Measurements from ENCODE around the gene HSD17B4. TPM values are rescaled to one million over a fixed set of nuclear protein-coding genes. Genes with fewer than 3 reads are reported as not detected.

The HSD17B4 gene
- total and polyA plus RNA-seq, 2 of the 13 experiments (the other 11 are each of a cell fraction or from before 2014, with no cell fraction given): 178 to 399 TPM

DNA sequence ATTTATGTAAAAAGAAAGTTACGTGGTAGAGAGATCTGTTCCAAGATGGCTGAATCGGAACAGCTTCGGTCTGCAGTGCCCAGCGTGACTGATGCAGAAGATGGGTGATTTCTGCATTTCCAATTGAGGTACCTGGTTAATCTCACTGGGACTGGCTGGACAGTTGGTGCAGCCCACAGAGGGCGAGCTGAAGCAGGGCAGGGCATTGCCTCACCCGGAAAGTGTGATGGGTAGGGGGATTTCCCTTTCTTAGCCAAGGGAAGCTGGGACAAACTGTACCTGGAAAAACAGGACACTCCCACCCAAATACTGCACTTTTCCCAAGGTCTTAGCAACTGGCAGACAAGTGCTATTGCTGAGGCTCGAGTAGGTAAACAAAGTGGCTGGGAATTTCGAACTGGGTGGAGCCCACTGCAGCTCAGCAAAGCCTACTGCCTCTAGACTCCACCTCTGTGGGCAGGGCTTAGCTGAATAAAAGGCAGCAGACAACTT lies 13.1 kb upstream of the HSD17B4 start:
- Histone ChIP-seq H3K4me2 (ENCODE audit: low read depth, low read length) (peak overlapping the region; percentile 66), H3K9ac (ENCODE audit: insufficient read depth, low read depth, low read length) (peak overlapping the region; percentile 7; the same call in 1 of the 2 replicates), H4K20me1 (ENCODE audit: insufficient read depth, low read length) (no peaks in the 10 kb centered on the region), H3K4me1 (ENCODE audit: insufficient read depth, low read length) (peaks cover 41% of the 10 kb centered on the region), H3K27ac (ENCODE audit: extremely low read length, insufficient read depth, low read length) (peak overlapping the region; percentile 15), H3K27me3 (ENCODE audit: control insufficient read depth in 1 of 2, insufficient read depth in 2 of 2, low read length in 2 of 2) (no peaks in the 10 kb centered on the region; a peak in 1 of 5 replicates), H3K9me3 (ENCODE audit: low read length) (no peaks in the 10 kb centered on the region), H3K4me3 (replicated peaks in 1 of 3; ENCODE audit: insufficient read depth in 1 of 3, low read depth in 2 of 3, low read length in 3 of 3) (peak overlapping the region; percentile 50 to 56 (median 55); a peak in 5 of 6 replicates), H2AFZ (ENCODE audit: low read length) (no peak overlapping the region), H3K79me2 (ENCODE audit: insufficient read depth, low read length) (no peaks in the 10 kb centered on the region), H3K36me3 (replicated peaks in 1 of 2; ENCODE audit: control insufficient read depth in 1 of 2, insufficient read depth in 2 of 2, low read length in 2 of 2) (no peaks in the 10 kb centered on the region)
- CTCF ChIA-PET (ENCODE audit: low intra/inter-chr PET ratio, low total read pairs): no interaction called here
- 1% methylated on average over 8 of the region's 8 CpGs for WGBS (ENCODE audit: low lambda C conversion rate)
- peak; percentile 92 for ATAC-seq
- POLR2A ChIA-PET: interaction anchor here (3.4 kb wide), 1 partner anchor 14 kb away, joined by 25 read pairs; the partner anchor contains the start of gene HSD17B4
- intact Hi-C loops (cut with micrococcal nuclease; ENCODE audit: unreplicated experiment) (loop anchor here (2.0 to 5.0 kb wide), 2 partner anchors 14 to 303 kb away; partner anchors contain the start of gene HSD17B4), in situ Hi-C loops (cut with HindIII; ENCODE audit: extremely low pct_ligation_motif_present, low pct_unique_long_range_greater_than_20kb) (no loop called here)
- no peak for FAIRE-seq
- BruUV-seq (replicated peaks): no TSS peak
- DNase-seq (ENCODE audit: low spot score): peak; percentile 64
- TF ChIP-seq IRF1 (CRISPR knock-in tag; IDR thresholded peaks at IDR 0.05; ENCODE audit: low read depth): no peak
- TF ChIP-seq ZC3H4 (CRISPR knock-in tag; IDR thresholded peaks at IDR 0.05; ENCODE audit: borderline replicate concordance): no peak
- no peak for TF ChIP-seq KDM3A (CRISPR knock-in tag; IDR thresholded peaks at IDR 0.05; ENCODE audit: low read depth)
- no peak for TF ChIP-seq NAIF1 (CRISPR knock-in tag; IDR thresholded peaks at IDR 0.05; ENCODE audit: borderline replicate concordance)
- TF ChIP-seq E2F2 (CRISPR knock-in tag; IDR thresholded peaks at IDR 0.05; ENCODE audit: borderline replicate concordance): no peak
- TF ChIP-seq RFXANK (CRISPR knock-in tag; IDR thresholded peaks at IDR 0.05): no peak
- TF ChIP-seq, protein P1, sequence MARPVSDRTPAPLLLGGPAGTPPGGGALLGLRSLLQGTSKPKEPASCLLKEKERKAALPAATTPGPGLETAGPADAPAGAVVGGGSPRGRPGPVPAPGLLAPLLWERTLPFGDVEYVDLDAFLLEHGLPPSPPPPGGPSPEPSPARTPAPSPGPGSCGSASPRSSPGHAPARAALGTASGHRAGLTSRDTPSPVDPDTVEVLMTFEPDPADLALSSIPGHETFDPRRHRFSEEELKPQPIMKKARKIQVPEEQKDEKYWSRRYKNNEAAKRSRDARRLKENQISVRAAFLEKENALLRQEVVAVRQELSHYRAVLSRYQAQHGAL (CRISPR knock-in tag; IDR thresholded peaks at IDR 0.05; ENCODE audit: not compliant biosample characterization): no peak
- TF ChIP-seq HNF1B (CRISPR knock-in tag; IDR thresholded peaks at IDR 0.05): peak; percentile 64; the same call in 1 of the 2 replicates
- no peak for TF ChIP-seq MLLT10 (CRISPR knock-in tag; IDR thresholded peaks at IDR 0.05)
- TF ChIP-seq, protein P2, sequence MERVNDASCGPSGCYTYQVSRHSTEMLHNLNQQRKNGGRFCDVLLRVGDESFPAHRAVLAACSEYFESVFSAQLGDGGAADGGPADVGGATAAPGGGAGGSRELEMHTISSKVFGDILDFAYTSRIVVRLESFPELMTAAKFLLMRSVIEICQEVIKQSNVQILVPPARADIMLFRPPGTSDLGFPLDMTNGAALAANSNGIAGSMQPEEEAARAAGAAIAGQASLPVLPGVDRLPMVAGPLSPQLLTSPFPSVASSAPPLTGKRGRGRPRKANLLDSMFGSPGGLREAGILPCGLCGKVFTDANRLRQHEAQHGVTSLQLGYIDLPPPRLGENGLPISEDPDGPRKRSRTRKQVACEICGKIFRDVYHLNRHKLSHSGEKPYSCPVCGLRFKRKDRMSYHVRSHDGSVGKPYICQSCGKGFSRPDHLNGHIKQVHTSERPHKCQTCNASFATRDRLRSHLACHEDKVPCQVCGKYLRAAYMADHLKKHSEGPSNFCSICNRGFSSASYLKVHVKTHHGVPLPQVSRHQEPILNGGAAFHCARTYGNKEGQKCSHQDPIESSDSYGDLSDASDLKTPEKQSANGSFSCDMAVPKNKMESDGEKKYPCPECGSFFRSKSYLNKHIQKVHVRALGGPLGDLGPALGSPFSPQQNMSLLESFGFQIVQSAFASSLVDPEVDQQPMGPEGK (CRISPR knock-in tag; IDR thresholded peaks at IDR 0.05): no peak
- TF ChIP-seq ZNF572 (CRISPR knock-in tag; IDR thresholded peaks at IDR 0.05): no peak
- TF ChIP-seq GLMP (CRISPR knock-in tag; IDR thresholded peaks at IDR 0.05; ENCODE audit: borderline replicate concordance): no peak
- TF ChIP-seq IRF2 (CRISPR knock-in tag; IDR thresholded peaks at IDR 0.05): no peak
- TF ChIP-seq FOXO1 (CRISPR knock-in tag; IDR thresholded peaks at IDR 0.05): no peak; the same call in 1 of the 2 replicates
- no peak for TF ChIP-seq KDM2A (CRISPR knock-in tag; IDR thresholded peaks at IDR 0.05; ENCODE audit: borderline replicate concordance, low read depth)
- no peak for TF ChIP-seq ZNF451 (CRISPR knock-in tag; IDR thresholded peaks at IDR 0.05)
- no peak for TF ChIP-seq PCBP1 (IDR thresholded peaks at IDR 0.05; ENCODE audit: borderline replicate concordance, low read depth, low read length)
